Left ventricle myocardium inferior (tissue), 1 donor: ENCODE data around the gene VNN1. TPM values are rescaled to one million over a fixed set of nuclear protein-coding genes. Genes with fewer than 3 reads are reported as not detected.

Source experiments
- DNase-seq: peaks from one replicate; pipeline ENCODE4 v3.0.0-alpha.2; 2020
- H3K27ac ChIP-seq: fragments of 200-600 bp; replicated peaks from 2 replicates; pipeline ENCODE4 v1.8.0; 2021
- H3K27me3 ChIP-seq: fragments of 200-600 bp; 2 replicates; pipeline ENCODE4 v1.8.0; 2021; ENCODE audit warnings: low read depth
- H3K36me3 ChIP-seq: fragments of 200-600 bp; 2 replicates; pipeline ENCODE4 v1.8.0; 2021
- H3K4me1 ChIP-seq: fragments of 200-600 bp; 2 replicates; pipeline ENCODE4 v1.8.0; 2021
- H3K4me3 ChIP-seq: fragments of 200-600 bp; 2 replicates; pipeline ENCODE4 v1.8.0; 2021; ENCODE audit warnings: mild to moderate bottlenecking, moderate library complexity
- H3K9me3 ChIP-seq: fragments of 200-600 bp; replicated peaks from 2 replicates; pipeline ENCODE4 v1.8.0; 2021
- intact Hi-C: fragments of 100-400 bp; cut with micrococcal nuclease; formaldehyde crosslinking; loops from one replicate; pipeline ENCODE4 v1.11.0; 2022
- long read RNA-seq: library from polyadenylated mRNA; unstranded; transcript quantifications from one replicate; pipeline ENCODE4 v2.0.0, GENCODE V29; 2021
- total RNA-seq: library from RNA; stranded (reverse); fragmentation: NEBNext Ultra II Directional; extraction: Animal tissue kit (Norgen Biotek cat#: 25700); gene quantifications from one replicate; pipeline ENCODE4 v1.2.1, GENCODE V29; 2021
- TF ChIP-seq, protein P1 (sequence below): fragments of 200-600 bp; IDR thresholded peaks from 2 replicates; pipeline ENCODE4 v1.8.0; 2021; ENCODE audit warnings: antibody characterized with exemption, mild to moderate bottlenecking, borderline replicate concordance
- donor health status: DM: no; HTN: yes; CAD: no; lungs with severe emphysema.

The VNN1 gene, protein sequence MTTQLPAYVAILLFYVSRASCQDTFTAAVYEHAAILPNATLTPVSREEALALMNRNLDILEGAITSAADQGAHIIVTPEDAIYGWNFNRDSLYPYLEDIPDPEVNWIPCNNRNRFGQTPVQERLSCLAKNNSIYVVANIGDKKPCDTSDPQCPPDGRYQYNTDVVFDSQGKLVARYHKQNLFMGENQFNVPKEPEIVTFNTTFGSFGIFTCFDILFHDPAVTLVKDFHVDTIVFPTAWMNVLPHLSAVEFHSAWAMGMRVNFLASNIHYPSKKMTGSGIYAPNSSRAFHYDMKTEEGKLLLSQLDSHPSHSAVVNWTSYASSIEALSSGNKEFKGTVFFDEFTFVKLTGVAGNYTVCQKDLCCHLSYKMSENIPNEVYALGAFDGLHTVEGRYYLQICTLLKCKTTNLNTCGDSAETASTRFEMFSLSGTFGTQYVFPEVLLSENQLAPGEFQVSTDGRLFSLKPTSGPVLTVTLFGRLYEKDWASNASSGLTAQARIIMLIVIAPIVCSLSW
- 1.1 TPM for total RNA-seq
- long read RNA-seq: 0 reads

DNA sequence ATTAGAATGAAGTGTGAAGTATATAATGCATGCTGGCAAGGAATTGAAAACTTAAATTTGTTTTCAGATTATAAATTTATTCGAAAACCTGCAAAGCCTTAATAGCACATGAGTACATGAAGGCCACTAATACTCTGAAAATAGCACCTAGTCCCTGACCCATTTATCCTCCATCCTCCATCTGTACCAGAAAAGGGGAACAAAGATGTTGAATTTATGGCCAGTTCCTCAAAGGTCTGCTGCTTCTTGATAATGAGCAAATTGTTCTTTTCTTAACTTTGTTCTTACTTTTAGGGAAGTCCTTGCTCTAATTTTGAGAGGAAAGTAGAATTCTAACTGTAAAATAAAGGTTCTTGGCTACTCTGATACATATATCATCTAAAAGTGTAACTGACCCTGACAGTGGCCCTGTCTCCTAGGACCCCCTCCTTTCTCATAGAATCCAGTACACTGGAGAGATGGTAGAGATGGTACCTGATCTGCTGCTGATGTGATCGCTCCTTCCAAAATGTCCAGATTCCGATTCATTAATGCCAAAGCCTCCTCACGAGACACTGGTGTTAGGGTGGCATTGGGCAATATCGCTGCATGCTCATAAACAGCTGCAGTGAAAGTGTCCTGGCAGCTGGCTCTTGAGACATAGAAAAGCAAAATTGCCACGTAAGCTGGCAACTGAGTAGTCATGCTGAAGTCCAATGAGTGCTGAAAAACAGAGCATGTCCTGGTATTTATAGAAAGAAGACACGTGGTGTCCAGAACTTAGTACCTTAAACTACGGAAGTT lies at the start of gene VNN1:
Gene VNN1, minus strand, starts transcription at position 704 of the 783 bp plus-strand sequence. Its CDS starts 20 bp downstream, at position 684.
- DNase-seq: no peak
- H3K27ac ChIP-seq: peak within 1 kb of the TSS; percentile 54
- TF ChIP-seq, protein P1, sequence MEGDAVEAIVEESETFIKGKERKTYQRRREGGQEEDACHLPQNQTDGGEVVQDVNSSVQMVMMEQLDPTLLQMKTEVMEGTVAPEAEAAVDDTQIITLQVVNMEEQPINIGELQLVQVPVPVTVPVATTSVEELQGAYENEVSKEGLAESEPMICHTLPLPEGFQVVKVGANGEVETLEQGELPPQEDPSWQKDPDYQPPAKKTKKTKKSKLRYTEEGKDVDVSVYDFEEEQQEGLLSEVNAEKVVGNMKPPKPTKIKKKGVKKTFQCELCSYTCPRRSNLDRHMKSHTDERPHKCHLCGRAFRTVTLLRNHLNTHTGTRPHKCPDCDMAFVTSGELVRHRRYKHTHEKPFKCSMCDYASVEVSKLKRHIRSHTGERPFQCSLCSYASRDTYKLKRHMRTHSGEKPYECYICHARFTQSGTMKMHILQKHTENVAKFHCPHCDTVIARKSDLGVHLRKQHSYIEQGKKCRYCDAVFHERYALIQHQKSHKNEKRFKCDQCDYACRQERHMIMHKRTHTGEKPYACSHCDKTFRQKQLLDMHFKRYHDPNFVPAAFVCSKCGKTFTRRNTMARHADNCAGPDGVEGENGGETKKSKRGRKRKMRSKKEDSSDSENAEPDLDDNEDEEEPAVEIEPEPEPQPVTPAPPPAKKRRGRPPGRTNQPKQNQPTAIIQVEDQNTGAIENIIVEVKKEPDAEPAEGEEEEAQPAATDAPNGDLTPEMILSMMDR: no peak
- H3K9me3 ChIP-seq: no peaks in the 10 kb centered on the region
- H3K27me3 ChIP-seq: no peaks in the 10 kb centered on the region
- H3K36me3 ChIP-seq: no peaks in the 10 kb centered on the region
- no peaks in the 10 kb centered on the region for H3K4me1 ChIP-seq
- intact Hi-C loops: no loop called here
- H3K4me3 ChIP-seq: no peak within 1 kb of the TSS

DNA sequence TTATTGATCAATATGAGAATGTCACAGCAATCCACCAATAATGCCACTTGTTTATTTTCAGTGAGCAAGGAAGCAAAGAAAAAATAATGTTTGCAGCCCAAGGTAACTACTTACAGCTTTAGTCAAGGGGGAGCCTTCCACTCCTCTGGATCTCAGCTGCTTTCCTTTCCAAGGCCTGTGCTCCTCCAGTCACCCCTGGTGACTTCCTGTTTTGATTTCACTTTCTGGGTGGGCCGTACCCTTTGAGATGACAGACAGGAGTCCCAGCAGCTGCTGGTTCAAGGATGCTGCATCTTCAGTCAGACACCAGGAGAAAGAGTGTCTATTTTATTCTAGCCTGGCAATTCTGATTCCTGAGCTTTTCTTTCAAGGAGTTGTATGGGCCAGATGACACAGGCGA lies 49.4 kb upstream of the VNN1 start:
- Histone ChIP-seq H3K36me3 (no peaks in the 10 kb centered on the region), H3K9me3 (no peaks in the 10 kb centered on the region), H3K4me3 (peak overlapping the region; percentile 19), H3K27me3 (no peaks in the 10 kb centered on the region), H3K27ac (no peak overlapping the region), H3K4me1 (peaks cover 11% of the 10 kb centered on the region)
- intact Hi-C loops: no loop called here
- DNase-seq: no peak
- TF ChIP-seq, protein P1: no peak

DNA sequence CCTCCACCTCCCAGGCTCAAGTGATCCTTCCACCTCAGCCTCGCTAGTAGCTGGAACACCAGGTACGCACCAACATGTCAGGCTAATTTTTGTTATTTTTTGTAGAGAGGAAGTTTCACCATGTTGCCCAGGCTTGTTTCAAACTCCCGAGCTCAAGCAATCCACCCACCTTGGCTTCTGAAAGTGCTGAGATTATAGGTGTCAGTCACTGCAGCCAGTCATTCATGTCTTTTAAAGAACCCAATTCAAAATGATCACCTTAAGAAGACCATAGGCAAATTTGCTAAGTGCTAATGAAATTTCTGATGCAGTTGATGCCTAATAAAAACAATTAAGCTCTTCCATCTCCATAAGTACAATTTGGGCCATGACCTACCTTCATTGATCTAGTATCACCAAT lies 46.4 kb upstream of the VNN1 start:
- no peaks in the 10 kb centered on the region for H3K27me3 ChIP-seq
- H3K36me3 ChIP-seq: no peaks in the 10 kb centered on the region
- TF ChIP-seq, protein P1: no peak
- no peak for DNase-seq
- intact Hi-C loops: no loop called here
- peaks cover 11% of the 10 kb centered on the region for H3K4me1 ChIP-seq
- no peak overlapping the region for H3K4me3 ChIP-seq
- H3K27ac ChIP-seq: no peak overlapping the region
- H3K9me3 ChIP-seq: no peaks in the 10 kb centered on the region

DNA sequence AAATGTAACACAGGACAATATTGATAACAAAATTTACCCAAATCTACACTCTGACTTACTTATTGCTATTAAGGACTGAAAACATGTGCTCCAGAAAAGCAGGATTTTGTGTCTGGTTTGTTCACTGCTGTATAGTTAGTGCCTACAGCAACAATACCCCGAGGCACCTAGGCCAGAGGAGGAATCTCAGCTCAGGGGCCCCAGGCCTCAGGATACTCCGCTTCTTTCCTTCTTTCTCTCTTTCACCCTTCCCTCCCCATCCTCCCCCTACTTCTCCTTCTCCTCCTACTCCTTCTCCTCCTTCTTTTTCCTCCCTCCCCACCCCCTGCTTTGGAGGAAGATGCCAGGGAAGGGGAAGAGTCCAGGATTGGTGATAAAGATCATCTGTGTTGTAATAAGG lies 44.8 kb upstream of the VNN1 start:
- Histone ChIP-seq H3K4me1 (peaks cover 4% of the 10 kb centered on the region), H3K9me3 (no peaks in the 10 kb centered on the region), H3K27ac (no peak overlapping the region), H3K36me3 (no peaks in the 10 kb centered on the region), H3K27me3 (no peaks in the 10 kb centered on the region), H3K4me3 (no peak overlapping the region)
- DNase-seq: no peak
- TF ChIP-seq, protein P1: no peak
- intact Hi-C loops: no loop called here

DNA sequence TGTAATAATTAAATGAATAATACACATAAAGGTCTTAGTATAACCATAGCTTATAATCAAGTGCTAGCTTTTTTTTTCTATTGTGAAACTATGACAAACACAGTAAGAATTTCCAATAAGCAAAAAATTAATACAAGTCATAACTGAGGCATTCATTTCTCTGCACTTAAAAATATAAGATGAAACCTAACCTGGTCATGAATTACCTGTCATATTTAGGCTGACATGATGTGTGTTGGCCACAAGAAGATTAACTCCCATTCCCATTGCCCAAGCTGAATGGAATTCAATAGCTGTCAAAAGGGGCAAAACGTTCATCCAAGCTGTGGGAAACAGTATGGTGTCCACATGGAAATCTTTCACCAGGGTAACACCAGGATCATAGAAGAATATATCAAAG lies 38.4 kb upstream of the VNN1 start:
- TF ChIP-seq, protein P1: no peak
- Histone ChIP-seq H3K36me3 (no peaks in the 10 kb centered on the region), H3K9me3 (no peaks in the 10 kb centered on the region), H3K27ac (no peak overlapping the region), H3K4me1 (no peaks in the 10 kb centered on the region), H3K4me3 (no peak overlapping the region), H3K27me3 (no peaks in the 10 kb centered on the region)
- intact Hi-C loops: no loop called here
- DNase-seq: no peak
